HCT116 (cell line): ENCODE results near the gene PIM3. TPM values are rescaled to one million over a fixed set of nuclear protein-coding genes. Genes with fewer than 3 reads are reported as not detected.

Experiments
- ATAC-seq: fragments of 200-7000 bp; cut with Tn5 transposase; 2 replicates; pipeline ENCODE4 v1.9.1; 2020; ENCODE audit warnings: mild to moderate bottlenecking, moderate library complexity
- BruUV-seq: library from RNA; stranded (reverse); fragments of 400-500 nt; replicated peaks from 2 replicates; lab custom pipeline; 2021; lab: Mats Ljungman, UMichigan
- CTCF ChIA-PET: fragments of 300-600 bp; sonication (Branson Sonifier 250); formaldehyde crosslinking; loops from one replicate; lab custom pipeline; 2021; ENCODE audit warnings: antibody characterized with exemption; lab: Charles Lee
- POLR2A ChIA-PET: fragments of 300-600, 350-600 bp; sonication (Branson Sonifier 250); formaldehyde crosslinking; loops from one replicate; lab custom pipeline; 2021; ENCODE audit warnings: antibody characterized with exemption; lab: Charles Lee
- RAD21 ChIA-PET, 2 experiments: fragments of 300-600 bp; sonication (Branson Sonifier 250); formaldehyde crosslinking; loops; one replicate each; lab custom pipeline; 2023; ENCODE audit warnings: low total read pairs in 2 of 2; ENCODE audit not compliant: uncharacterized antibody in 2 of 2, unreplicated experiment in 2 of 2, low non-redundant PET in 1 of 2; lab: Charles Lee
- DNase-seq: peaks from one replicate; pipeline ENCODE4 v3.0.0-alpha.2; 2010; ENCODE audit warnings: low read depth, low spot score
- H2AFZ ChIP-seq: fragments of 200-600 bp; shearing (Covaris generic), sonication (generic); 2 replicates; pipeline ENCODE4 v1.6.1; 2017; ENCODE audit warnings: low read depth, mixed run types, mixed read lengths, antibody characterized with exemption, low read length; ENCODE audit not compliant: poor library complexity, severe bottlenecking
- H3K27ac ChIP-seq: 2 replicates; pipeline ENCODE4 v1.5.1; 2012; ENCODE audit warnings: low read depth, low read length
- H3K27me3 ChIP-seq: fragments of 200-600 bp; sonication (generic); 2 replicates; pipeline ENCODE4 v1.6.1; 2016; ENCODE audit warnings: mixed run types, low read length, mixed read lengths; ENCODE audit not compliant: insufficient read depth
- H3K36me3 ChIP-seq, 2 experiments: fragments of 200-500 bp in 1 of 2; fragments of 200-600 bp in 1 of 2; sonication (Bioruptor generic) in 1 of 2; sonication (generic) in 1 of 2; 2 replicates each; pipeline versions ENCODE4 v1.5.1 to v1.6.1; 2014 to 2016; ENCODE audit warnings: low read length in 2 of 2, inconsistent platforms in 1 of 2, mixed read lengths in 1 of 2, mixed run types in 1 of 2; ENCODE audit not compliant: insufficient read depth in 2 of 2, control insufficient read depth in 1 of 2
- H3K4me1 ChIP-seq, 2 experiments: fragments of 200-600 bp in 1 of 2; sonication (generic) in 1 of 2; 2 replicates each; pipeline versions ENCODE4 v1.5.1 to v1.6.1; 2012 to 2017; ENCODE audit warnings: low read length in 2 of 2, inconsistent platforms in 1 of 2, mild to moderate bottlenecking in 1 of 2, mixed read lengths in 1 of 2, mixed run types in 1 of 2, moderate library complexity in 1 of 2; ENCODE audit not compliant: insufficient read depth in 2 of 2, control insufficient read depth in 1 of 2
- H3K4me2 ChIP-seq: fragments of 200-600 bp; sonication (generic); 2 replicates; pipeline ENCODE4 v1.6.1; 2017; ENCODE audit warnings: mixed run types, low read length, mixed read lengths
- H3K4me3 ChIP-seq, 2 experiments: fragments of 200-600 bp in 1 of 2; sonication (generic) in 1 of 2; replicated peaks in 1 of 2; 2 replicates each; pipeline ENCODE4 v1.5.1; 2011 to 2016; ENCODE audit warnings: low read length in 2 of 2, control low read depth in 1 of 2, low read depth in 1 of 2, mild to moderate bottlenecking in 1 of 2, mixed read lengths in 1 of 2, mixed run types in 1 of 2
- H3K79me2 ChIP-seq: fragments of 200-600 bp; sonication (generic); 2 replicates; pipeline ENCODE4 v1.6.1; 2017; ENCODE audit warnings: mild to moderate bottlenecking, mixed run types, low read length, moderate library complexity, mixed read lengths; ENCODE audit not compliant: insufficient read depth
- H3K9ac ChIP-seq: fragments of 200-600 bp; sonication (generic); 2 replicates; pipeline ENCODE4 v1.6.1; 2016; ENCODE audit warnings: low read length, mixed read lengths
- H3K9me2 ChIP-seq: fragments of 200-600 bp; sonication (generic), shearing (Covaris generic); 2 replicates; pipeline ENCODE4 v1.6.1; 2017; ENCODE audit warnings: mixed run types, mild to moderate bottlenecking, moderate library complexity; ENCODE audit not compliant: insufficient read depth
- H3K9me3 ChIP-seq, 2 experiments: fragments of 200-500 bp in 1 of 2; fragments of 200-600 bp in 1 of 2; sonication (Bioruptor generic) in 1 of 2; sonication (generic) in 1 of 2; 2 replicates each; pipeline ENCODE4 v1.6.1; 2014 to 2017; ENCODE audit warnings: low read length in 2 of 2, mixed read lengths in 2 of 2, inconsistent platforms in 1 of 2, low read depth in 1 of 2, mild to moderate bottlenecking in 1 of 2, mixed run types in 1 of 2, moderate library complexity in 1 of 2; ENCODE audit not compliant: control insufficient read depth in 1 of 2, insufficient read depth in 1 of 2
- H4K20me1 ChIP-seq: fragments of 200-600 bp; sonication (generic), shearing (Covaris generic); 2 replicates; pipeline ENCODE4 v1.6.1; 2017; ENCODE audit warnings: mixed run types, mild to moderate bottlenecking, moderate library complexity; ENCODE audit not compliant: insufficient read depth
- CEBPB ChIP-seq: IDR thresholded peaks from 2 replicates; pipeline ENCODE4 v1.6.1; 2012; ENCODE audit warnings: low read depth
- EGR1 ChIP-seq: IDR thresholded peaks from 2 replicates; pipeline ENCODE4 v1.6.1; 2012; ENCODE audit warnings: low read depth
- ELF1 ChIP-seq: IDR thresholded peaks from 2 replicates; pipeline ENCODE4 v1.6.1; 2012; ENCODE audit warnings: low read depth, borderline replicate concordance
- EZH2 ChIP-seq: fragments of 200-600 bp; sonication (generic); IDR thresholded peaks from 2 replicates; pipeline ENCODE4 v1.6.1; 2017; ENCODE audit warnings: antibody characterized with exemption, mixed run types
- EZH2phosphoT487 ChIP-seq: fragments of 200-600 bp; IDR thresholded peaks from 2 replicates; pipeline ENCODE4 v1.6.1; 2018; ENCODE audit warnings: antibody characterized with exemption, borderline replicate concordance
- FOSL1 ChIP-seq: IDR thresholded peaks from 2 replicates; pipeline ENCODE4 v1.6.1; 2012; ENCODE audit warnings: low read depth
- SIN3A ChIP-seq: IDR thresholded peaks from 2 replicates; pipeline ENCODE4 v1.6.1; 2012; ENCODE audit warnings: low read depth
- SP1 ChIP-seq: IDR thresholded peaks from 2 replicates; pipeline ENCODE4 v1.6.1; 2012; ENCODE audit warnings: low read depth
- SRF ChIP-seq: IDR thresholded peaks from 2 replicates; pipeline ENCODE4 v1.6.1; 2012; ENCODE audit warnings: low read depth
- TCF7L2 ChIP-seq: IDR thresholded peaks from 2 replicates; pipeline ENCODE4 v1.7.0; 2011; ENCODE audit warnings: borderline replicate concordance, inconsistent platforms; ENCODE audit not compliant: insufficient read depth, insufficient read length; ENCODE audit errors: extremely low read depth
- intact Hi-C: fragments of 100-400 bp; cut with micrococcal nuclease; formaldehyde crosslinking; loops from 2 replicates; pipeline ENCODE4 v1.10.0; 2022
- total RNA-seq: library from RNA; stranded (reverse); gene quantifications from one replicate; pipeline ENCODE4 v1.2.1, GENCODE V29; 2021; ENCODE audit not compliant: unreplicated experiment
- TF ChIP-seq, protein P1 (sequence below): IDR thresholded peaks from 2 replicates; pipeline ENCODE4 v1.6.1; 2011; ENCODE audit warnings: mild to moderate bottlenecking, low read length, moderate library complexity; ENCODE audit not compliant: insufficient replicate concordance; ENCODE audit errors: extremely low read depth

The PIM3 gene
- total RNA-seq, 1 experiment from 2014 or later, result 116 TPM

DNA sequence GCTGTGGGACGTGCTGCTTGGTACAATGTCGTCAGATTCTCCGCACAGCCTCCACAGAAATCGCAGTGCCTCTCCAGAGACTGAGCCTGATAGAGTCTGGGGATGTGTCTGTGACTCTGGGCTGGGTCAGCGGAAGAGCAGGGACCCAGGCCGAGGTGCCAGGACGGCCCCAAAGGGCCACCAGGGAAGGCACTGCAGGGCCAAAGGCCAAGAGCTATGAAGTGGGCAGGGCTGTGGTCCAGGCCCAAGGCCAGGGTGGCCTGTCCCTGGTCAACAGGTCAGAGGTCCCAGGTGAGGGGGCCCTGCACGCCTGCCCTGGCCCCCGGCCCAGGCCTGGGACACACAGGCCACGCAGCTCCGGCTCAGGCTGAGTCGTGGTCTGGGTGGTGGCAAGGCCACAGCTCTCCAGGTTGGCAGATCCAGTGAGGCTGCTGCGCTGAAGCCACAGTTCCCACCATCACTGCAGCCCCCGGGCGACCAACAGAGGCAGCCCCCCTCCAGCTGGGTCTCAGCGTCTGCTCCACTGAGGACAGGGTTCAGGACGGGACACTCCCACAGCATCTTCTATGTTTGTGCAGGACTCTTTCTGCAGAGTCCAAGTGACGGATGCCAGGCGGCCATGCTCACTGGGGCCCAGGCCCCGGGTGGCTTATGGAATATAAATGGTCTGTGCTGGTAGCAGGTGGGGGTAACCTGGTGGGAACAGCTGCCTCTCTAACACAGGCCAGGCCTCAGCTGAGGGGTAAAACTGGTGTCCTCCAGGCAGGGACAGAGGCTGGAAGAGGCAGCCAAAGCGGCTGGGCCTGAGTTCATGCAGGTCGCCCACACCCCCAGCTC is 4.8 kb upstream of the PIM3 start:
- Histone ChIP-seq H2AFZ (no peak overlapping the region), H3K4me1 (peaks cover 25 to 50% of the 10 kb centered on the region in 2 experiments), H3K4me2 (no peak overlapping the region), H4K20me1 (no peaks in the 10 kb centered on the region), H3K79me2 (peaks cover under 1% of the 10 kb centered on the region; the same call in 1 of the 2 replicates), H3K4me3 (no peak overlapping the region), H3K36me3 (no peaks in the 10 kb centered on the region), H3K27me3 (no peaks in the 10 kb centered on the region), H3K9me2 (no peaks in the 10 kb centered on the region), H3K27ac (no peak overlapping the region), H3K9me3 (no peaks in the 10 kb centered on the region), H3K9ac (no peak overlapping the region)
- ChIA-PET CTCF (no interaction called here), RAD21 (no interaction called here), POLR2A (no interaction called here)
- no peak for DNase-seq
- BruUV-seq, result no TSS peak
- TF ChIP-seq SIN3A (no peak), EGR1 (no peak), EZH2phosphoT487 (no peak), ELF1 (no peak), SRF (no peak), SP1 (no peak), CEBPB (no peak), FOSL1 (no peak), EZH2 (no peak), TCF7L2 (no peak)
- TF ChIP-seq, protein P1, sequence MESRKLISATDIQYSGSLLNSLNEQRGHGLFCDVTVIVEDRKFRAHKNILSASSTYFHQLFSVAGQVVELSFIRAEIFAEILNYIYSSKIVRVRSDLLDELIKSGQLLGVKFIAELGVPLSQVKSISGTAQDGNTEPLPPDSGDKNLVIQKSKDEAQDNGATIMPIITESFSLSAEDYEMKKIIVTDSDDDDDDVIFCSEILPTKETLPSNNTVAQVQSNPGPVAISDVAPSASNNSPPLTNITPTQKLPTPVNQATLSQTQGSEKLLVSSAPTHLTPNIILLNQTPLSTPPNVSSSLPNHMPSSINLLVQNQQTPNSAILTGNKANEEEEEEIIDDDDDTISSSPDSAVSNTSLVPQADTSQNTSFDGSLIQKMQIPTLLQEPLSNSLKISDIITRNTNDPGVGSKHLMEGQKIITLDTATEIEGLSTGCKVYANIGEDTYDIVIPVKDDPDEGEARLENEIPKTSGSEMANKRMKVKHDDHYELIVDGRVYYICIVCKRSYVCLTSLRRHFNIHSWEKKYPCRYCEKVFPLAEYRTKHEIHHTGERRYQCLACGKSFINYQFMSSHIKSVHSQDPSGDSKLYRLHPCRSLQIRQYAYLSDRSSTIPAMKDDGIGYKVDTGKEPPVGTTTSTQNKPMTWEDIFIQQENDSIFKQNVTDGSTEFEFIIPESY, result no peak
- ATAC-seq, result no peak
- intact Hi-C loops, result no loop called here
